Measurements from ENCODE around the gene GABBR2.

DNA sequence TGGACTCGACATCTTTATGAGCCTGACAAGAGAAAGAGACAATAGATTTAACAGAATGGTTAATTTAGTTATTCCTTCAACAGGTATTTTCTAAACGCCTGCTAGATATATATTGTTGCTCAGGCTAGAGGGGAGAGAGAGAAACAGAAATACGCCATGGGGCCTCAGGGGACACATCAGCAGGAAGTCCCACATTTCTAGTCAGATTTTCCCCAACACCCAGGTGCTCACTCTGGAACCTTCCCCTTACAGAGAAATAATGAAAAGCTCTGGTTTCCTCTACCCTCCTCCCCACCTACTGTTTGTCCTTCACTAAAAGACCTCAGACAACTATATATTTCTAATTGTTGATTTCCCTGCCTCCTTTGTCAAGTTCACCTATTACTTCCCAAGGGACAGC is 323.0 kb downstream of the GABBR2 start:
- TF ChIP-seq CTCF (IDR thresholded peaks at IDR 0.05) (no peak), EZH2 (IDR thresholded peaks at IDR 0.05; ENCODE audit: borderline replicate concordance, insufficient read depth, low read depth, low read length, poor library complexity, severe bottlenecking) (no peak)

Data from B cell (primary cell).